Fibroblast of skin of left biceps (primary cell): ENCODE data around the gene BAHD1.

Experiments
- DNase-seq, 2 experiments: peaks; one replicate each; pipeline ENCODE4 v3.0.0-alpha.2; 2013; ENCODE audit warnings: low read depth in 2 of 2

Gene BAHD1

DNA sequence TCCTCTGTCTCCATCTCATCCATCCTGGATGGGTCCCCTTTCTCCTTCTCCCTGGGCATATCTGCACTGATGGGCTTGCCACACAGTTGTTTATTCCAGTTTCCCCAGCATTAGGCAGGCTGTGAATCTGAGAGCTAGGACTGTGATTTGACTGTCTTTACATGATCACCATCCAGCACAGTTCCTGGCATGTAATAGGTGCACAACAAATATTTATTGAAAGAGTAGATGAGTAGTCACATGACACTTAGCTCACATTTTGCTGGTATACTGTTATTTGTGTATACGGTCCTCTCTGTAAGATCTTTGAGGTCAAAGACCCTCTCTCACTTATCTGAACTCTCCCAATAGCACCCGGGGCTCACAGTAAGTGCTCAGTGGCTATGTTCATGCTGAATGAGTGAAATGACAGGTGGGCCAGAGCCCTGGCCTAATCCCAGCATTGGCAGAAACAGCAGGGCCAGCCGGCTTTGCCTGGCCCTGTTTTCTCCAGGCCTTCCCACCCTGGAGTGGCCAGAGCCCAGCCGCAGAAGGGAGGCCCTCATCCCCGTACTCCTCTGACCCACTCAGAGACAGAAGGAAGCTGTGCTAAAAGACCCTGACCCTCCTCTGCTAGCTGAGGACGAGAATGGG is 16.2 kb upstream of the BAHD1 start:
- no peak for DNase-seq

GRCh38 chr15:40425681-40426080 is 15.1 kb upstream of the BAHD1 start:
- DNase-seq = no peak

GRCh38 chr15:40427188-40427587 is 13.6 kb upstream of the BAHD1 start:
- DNase-seq = no peak

DNA sequence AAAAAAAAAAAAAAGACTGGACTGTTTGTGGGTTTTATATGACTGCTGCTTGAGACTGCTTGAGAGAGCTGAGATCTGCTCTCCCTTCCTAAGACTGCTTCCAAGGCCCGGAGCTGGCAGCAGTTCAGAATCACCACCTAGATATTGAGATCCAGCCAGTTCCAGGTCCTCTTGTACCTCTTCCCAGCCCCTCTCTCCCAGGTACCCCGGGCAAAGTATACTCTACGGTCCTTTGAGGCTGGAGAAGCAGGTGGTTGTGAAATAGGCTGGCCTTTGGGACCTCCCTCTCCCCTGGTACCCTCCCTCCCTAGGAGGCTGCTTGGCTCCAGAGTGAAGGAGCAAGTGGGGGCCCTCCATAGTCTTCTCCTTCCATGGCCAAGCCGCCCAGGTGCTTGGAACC is 12.6 kb upstream of the BAHD1 start:
- DNase-seq = no peak

GRCh38 chr15:40429068-40429710 is 11.6 kb upstream of the BAHD1 start:
- no peak for DNase-seq

- DNase-seq = no peak
Observed at GRCh38 chr15:40430271-40430805, 10.4 kb upstream of the BAHD1 start.

DNA sequence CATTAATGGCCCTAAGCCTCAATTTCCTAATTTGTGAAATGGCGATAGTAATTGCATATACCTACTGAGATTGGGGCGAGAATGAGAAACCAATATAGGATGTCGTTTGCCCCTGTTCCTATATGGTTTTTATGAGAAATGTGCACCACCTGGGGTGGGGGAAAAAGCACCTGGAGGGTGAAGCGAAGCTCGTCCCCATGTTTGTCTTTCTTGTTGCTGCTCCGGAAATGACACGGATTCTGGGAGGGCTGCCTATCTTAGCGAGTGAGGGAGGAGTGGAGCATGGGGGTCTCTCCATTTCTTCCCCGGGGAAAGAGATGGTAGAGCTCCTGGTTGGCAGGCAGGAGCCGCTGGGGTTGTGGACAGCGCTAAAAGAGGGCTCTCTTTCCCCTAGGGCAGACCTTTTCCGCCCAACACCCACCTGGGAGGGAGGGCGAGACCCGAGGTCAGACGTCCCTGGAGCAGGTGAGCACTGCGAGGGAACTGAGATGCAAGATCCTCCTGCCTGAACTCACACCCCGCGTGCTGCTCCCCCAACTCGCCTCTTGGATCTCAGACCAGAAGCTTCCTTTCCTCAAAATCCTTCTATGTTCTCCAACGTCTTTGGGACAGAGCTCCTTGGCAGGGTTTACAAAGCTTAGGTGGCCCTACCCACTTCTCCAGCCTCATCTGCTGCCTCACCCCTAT is 5.6 kb upstream of the BAHD1 start:
- no peak for DNase-seq

- no peak for DNase-seq
Observed at GRCh38 chr15:40435710-40436089, 5.1 kb upstream of the BAHD1 start.

DNA sequence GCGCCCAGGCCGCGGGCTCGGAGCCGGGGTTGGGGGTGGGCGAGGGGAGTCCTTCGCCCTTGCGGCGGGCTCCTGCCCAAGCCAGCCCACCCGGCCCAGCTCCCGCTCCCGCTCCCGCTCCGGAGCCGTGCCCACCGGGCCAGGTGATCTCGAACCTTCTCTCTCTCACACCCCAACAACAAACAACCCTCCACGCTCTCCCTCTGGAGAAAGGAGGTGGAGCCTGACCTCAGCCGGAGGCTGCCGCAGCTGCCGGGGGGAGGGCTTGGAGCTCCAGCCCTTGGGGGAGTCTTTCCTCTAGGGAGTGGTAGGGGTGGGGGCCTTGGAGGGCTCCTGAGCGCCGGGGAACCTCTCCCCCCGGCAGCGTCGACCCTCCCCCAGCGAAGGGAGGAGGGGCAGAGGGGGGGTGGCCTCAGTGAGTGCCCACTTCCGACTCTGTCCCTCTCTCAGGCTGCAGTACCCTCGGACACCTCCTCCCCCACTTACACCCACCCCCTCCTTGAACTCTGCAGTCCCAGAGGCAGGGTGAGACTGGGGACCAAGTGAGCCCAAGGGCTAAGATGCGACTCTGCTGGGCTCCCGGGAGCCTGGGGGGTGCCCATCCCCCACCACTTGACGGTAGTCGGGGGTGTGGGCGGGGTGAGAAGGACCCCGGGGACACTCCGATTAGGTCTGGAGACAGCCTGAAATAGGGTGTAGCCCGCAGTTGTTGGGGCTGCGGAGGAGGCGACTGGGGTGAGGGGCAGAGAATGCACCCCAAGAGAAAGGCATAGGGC is 4.4 kb upstream of the BAHD1 start:
- no peak for DNase-seq

DNA sequence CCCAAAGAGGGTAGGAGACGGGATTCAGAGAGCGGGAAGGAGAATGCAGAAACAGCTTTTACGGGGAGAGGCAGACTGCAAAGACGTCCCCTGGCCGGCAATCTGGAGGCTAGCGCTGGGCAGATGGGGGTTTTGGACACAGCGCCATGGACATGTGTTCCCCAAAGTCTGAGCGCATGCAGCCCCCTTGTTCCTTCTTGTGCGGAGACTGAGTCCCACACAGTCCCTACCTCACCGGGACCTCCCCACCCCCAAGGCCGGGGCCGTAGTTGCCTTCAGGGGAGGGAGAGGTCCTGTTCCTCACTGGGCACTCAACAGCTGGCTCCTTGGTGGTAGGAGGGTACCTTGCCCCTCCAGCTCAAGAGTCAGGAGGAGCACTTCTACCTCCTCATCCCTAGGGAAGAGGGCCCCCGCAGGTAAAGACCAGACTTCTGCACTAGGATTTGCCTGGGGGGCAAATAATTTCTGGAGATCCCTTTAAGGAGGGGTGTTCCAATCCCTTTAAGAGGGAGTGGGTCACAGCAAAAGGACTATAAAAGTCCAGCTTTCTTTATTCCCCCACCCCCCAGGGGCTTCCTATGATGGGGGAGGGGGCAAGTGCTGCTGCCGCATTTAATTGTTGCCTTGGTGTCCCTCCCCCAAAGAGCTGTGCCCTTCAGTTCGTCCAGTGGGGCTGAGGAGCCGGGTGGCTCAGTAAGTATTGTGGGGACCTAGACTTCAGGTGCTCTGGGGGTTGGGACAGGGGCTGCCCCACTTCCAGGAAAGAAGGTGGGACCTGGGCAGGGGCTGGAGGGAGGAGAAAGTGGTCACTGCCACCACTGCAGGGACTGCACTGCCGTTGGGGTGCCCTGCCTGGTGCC is 3.6 kb upstream of the BAHD1 start:
- no peak for DNase-seq

DNA sequence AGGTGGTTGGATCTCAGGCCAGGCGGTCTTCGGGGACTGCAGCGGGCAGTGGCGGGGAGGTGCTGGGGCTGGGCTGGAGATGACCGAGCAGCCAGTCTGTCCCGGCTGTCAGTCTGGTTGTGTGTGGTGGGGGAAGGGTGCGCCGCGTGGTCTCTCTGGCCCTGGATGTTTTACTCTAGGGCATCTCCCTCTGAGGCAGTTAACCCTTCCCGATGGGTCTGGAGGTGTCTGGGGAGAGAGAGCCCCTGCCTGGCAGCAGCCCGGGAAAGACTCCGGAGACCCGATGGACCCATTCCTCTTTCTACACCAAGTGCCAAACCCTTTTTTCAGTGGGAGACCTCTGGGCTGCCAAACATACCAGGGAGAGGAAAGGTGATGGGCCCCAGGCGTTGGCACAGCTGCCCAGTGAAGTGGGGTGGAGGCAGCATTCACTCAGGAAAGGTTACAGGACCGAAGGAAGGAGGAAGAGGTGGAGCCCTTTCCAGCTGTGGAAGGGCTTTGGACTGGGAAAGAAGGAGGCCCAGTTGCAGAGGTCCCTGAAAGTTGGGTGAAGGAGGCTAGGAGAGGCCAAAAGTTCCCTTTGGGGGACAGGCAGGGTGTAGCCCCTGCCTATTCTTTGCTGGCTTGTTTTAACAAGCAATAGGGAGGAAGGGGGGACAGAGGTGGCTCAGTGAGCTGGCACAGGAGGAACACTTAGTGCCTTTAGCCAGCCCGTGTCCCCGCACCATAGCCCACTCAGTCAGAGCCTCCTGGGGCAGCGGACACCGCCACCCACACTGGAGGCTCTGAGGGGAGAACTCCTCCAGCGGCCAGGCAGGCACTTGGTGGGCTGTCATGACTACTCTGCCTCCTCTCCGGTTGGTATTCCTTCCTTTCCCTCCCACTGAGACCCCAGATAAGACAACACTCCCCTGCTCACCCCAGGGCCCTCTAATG is 2.7 kb upstream of the BAHD1 start:
- no peak for DNase-seq

DNA sequence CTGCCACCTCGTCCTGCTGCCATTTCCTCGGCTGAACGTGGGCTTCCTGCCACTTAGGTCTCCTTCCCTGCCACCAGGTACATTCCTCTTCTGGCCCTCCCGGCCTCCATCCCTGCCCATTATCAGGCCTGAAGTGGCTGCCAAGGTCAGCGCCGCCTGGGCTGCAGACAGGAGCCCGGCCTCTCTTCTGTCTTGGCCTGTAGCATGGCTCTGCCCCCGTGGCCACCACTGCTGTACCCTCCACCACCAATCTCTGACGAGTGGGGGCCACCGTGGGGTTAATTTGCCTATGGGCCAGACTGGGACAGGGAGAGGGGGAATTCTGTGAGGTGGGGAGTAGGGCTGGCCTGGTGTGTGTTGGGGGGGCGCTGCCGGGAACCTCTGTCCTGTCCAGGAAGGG is 2.0 kb upstream of the BAHD1 start:
- no peak for DNase-seq

DNA sequence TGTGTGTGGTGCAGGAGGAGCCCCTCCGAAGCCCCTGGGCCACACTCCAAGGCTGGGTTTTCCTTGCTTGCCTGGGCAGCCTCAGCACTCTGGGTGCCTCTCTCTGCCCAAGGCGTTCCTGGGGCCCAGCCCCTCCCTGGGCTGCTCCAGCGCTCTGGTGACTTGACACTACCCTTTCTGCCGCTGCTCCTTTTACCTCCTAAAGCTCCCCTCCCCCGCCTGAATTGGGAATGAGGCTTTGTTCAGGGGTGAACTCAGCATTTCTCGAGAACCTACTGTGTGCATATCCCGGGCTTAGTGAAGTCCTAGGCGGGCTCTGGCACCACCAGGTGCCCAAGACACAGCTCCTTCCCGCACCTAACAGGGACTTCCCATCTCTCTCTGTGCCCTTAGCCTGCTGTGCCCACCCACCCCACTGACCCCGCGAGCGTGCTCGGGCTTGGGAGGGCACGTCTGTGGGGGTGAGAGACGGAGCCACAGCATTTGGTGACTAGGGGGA is 1.2 kb upstream of the BAHD1 start:
- DNase-seq = no peak

GRCh38 chr15:40439960-40440742 is 602 bp upstream of the BAHD1 start:
- DNase-seq = no peak

DNA sequence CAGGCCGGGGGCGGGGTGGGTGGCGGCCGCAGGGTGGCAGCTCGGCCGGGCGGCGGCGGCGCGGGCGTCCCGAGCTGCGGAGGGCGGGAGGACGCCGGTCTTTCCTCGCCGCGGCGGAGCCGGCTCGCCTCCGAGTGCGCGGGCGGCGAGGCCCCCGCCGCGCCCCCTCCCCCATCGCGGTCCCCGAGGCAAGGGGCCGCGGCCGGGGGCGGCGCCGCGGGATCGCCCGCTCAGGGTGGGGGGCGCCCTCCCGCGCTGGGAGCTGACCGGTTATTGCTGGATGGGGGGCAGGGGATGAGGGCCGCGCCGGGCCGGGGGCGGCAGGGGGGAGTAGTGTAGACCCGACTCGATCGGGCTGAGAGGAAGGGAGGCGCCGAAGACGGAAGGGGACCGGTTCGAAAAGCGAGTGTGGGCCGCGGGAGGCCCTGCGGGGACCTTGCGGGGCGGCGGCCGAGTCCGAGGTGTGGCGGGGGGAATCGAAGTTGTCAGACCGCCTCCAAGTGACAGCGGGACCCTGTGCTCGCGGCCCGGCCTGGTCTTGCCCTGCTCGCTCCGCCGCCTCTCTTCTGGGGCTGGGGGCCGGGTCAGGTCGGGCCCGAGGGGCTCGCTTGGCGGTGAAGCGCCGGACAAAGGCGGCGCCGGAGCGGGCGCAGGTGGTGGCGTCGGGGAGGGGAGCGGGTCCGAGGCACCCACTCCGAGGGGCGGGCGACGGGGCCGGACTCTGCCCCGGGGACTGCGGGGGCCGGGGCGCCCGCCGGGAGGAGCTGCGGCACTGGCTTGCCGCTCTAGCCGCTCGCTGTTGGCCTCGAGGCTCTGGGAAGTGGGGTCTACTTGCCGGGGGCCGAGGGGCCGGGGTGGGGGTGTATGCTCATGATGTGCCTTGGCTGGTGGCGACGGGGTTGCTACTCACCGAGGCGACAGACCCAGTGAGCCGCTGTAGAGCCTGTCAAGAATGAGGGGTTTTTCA is 1.1 kb downstream of the BAHD1 start:
- DNase-seq = no peak

DNA sequence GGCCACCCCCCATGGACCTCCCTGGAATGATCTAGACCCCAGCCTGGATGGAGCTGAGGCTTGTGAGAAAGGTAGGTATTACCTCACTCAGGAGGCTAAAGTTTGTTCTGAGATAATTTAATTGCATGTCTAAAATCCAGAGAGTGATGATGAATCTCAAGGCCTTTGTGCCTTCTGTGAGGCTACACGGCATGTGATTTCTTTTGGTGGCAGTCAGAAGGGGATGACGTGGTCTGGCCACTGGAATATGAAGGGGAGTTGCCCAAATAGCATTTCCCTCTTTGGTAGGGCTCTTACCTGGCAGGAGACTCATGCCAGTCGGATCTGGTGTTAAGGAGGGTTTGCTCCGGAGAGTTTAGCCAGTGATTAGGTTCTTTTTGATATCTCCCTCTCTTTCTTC is 2.5 kb downstream of the BAHD1 start:
- no peak for DNase-seq

DNA sequence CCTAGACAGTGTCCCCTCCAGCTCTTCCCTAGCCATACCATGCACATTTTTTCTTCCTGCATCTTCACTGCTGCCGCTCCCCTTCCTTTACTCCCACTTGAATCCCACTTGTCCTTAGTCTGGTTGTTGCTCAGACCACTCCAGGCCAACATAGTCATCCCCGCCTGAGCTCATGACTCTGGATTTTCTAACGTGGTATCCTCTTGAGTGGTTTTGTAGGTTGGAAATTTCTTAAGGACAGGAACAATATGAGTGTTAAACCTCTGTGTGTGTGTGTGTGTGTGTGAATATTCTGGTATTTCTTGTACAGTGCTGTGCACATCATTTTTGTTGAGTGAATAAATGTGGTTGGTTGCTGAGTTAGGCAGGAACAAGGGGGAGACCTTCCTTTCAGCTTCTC is 3.1 kb downstream of the BAHD1 start:
- no peak for DNase-seq

DNA sequence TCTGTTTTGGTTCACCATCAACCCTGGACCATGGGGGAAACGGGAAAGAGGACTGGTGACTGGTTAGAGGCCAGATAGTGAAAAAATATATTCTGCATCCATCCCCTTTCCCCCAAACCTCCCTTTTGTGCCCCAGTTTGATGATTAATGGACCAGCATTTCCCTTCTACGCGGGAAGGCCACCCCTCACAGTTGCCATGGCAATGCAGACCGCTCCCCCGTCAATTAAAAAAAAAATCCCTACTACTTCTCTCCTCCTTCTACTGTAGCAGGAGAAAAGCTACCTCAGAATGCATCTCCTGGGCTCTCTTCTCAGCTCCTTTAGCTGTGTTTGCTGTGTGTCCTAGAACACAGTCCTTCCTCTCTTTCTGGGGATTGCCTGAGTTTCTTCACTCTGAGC is 4.0 kb downstream of the BAHD1 start:
- no peak for DNase-seq
